IMR-90 (cell line): Measurements from ENCODE around the gene PLEKHG4. TPM values are rescaled to one million over a fixed set of nuclear protein-coding genes. Genes with fewer than 3 reads are reported as not detected.
A peak's percentile ranks its signal among the peaks of the same experiment; 100 is the strongest.

ENCODE experiments used
- ATAC-seq: fragments of 200-7000 bp; cut with Tn5 transposase; 2 replicates; pipeline ENCODE4 v1.9.1; 2020; ENCODE audit warnings: low read depth, mild to moderate bottlenecking, moderate library complexity
- BruUV-seq: library from RNA; stranded (reverse); fragments of 400-500 nt; replicated peaks from 2 replicates; lab custom pipeline; 2021; lab: Mats Ljungman, UMichigan
- CTCF ChIA-PET: fragments of 300-600 bp; formaldehyde crosslinking; extraction: SDS; loops from one replicate; lab custom pipeline; 2021; ENCODE audit warnings: antibody characterized with exemption; lab: Yijun Ruan, JAX
- POLR2A ChIA-PET: fragments of 300-600 bp; sonication (Branson Sonifier 250); formaldehyde crosslinking; loops from one replicate; lab custom pipeline; 2022; ENCODE audit warnings: antibody characterized with exemption; ENCODE audit not compliant: unreplicated experiment; lab: Charles Lee
- DNase-seq: peaks from one replicate; pipeline ENCODE4 v3.0.0; 2013
- H2AFZ ChIP-seq: replicated peaks from 2 replicates; pipeline ENCODE3; 2013; ENCODE audit warnings: low read length, mild to moderate bottlenecking; ENCODE audit not compliant: poor library complexity
- H2AK5ac ChIP-seq: 2 replicates; pipeline ENCODE4 v1.6.1; 2013; ENCODE audit warnings: low read depth, low read length, inconsistent platforms
- H2AK9ac ChIP-seq: replicated peaks from 2 replicates; pipeline ENCODE3; 2013; ENCODE audit warnings: mild to moderate bottlenecking, low read depth, low read length, moderate library complexity; ENCODE audit not compliant: poor library complexity
- H2BK120ac ChIP-seq: 2 replicates; pipeline ENCODE4 v1.6.1; 2013; ENCODE audit warnings: low read depth, low read length, inconsistent platforms
- H2BK15ac ChIP-seq: 3 replicates; pipeline ENCODE4 v1.6.1; 2013; ENCODE audit warnings: low read depth, low read length, inconsistent platforms
- H2BK20ac ChIP-seq: 2 replicates; pipeline ENCODE4 v1.6.1; 2013; ENCODE audit warnings: low read depth, mild to moderate bottlenecking, inconsistent platforms, low read length, moderate library complexity
- H2BK5ac ChIP-seq: 2 replicates; pipeline ENCODE4 v1.6.1; 2013; ENCODE audit warnings: mild to moderate bottlenecking, low read depth, low read length, inconsistent platforms; ENCODE audit not compliant: poor library complexity, severe bottlenecking
- H3K14ac ChIP-seq: replicated peaks from 2 replicates; pipeline ENCODE4 v1.6.1; 2013; ENCODE audit warnings: low read depth, low read length, inconsistent platforms
- H3K18ac ChIP-seq: 2 replicates; pipeline ENCODE4 v1.6.1; 2013; ENCODE audit warnings: low read depth, low read length, control low read depth
- H3K23ac ChIP-seq: 2 replicates; pipeline ENCODE4 v1.6.1; 2013; ENCODE audit warnings: low read depth, low read length, inconsistent platforms
- H3K27ac ChIP-seq: 2 replicates; pipeline ENCODE4 v1.5.1; 2013; ENCODE audit warnings: mild to moderate bottlenecking, control low read depth, low read length; ENCODE audit not compliant: insufficient read depth
- H3K27me3 ChIP-seq: 2 replicates; pipeline ENCODE4 v1.6.1; 2013; ENCODE audit warnings: low read length; ENCODE audit not compliant: control insufficient read depth, insufficient read depth
- H3K36me3 ChIP-seq: 2 replicates; pipeline ENCODE4 v1.6.1; 2013; ENCODE audit warnings: low read length, mixed read lengths; ENCODE audit not compliant: control insufficient read depth, insufficient read depth
- H3K4ac ChIP-seq: 2 replicates; pipeline ENCODE4 v1.6.1; 2013; ENCODE audit warnings: low read depth, low read length, inconsistent platforms
- H3K4me1 ChIP-seq: 2 replicates; pipeline ENCODE4 v1.6.1; 2013; ENCODE audit warnings: low read length, mixed read lengths; ENCODE audit not compliant: control insufficient read depth, insufficient read depth
- H3K4me2 ChIP-seq: 2 replicates; pipeline ENCODE4 v1.6.1; 2013; ENCODE audit warnings: low read depth, mild to moderate bottlenecking, control low read depth, low read length, moderate library complexity
- H3K4me3 ChIP-seq: 2 replicates; pipeline ENCODE4 v1.5.1; 2013; ENCODE audit warnings: low read depth, mild to moderate bottlenecking, control low read depth, low read length, moderate library complexity; ENCODE audit not compliant: insufficient read depth
- H3K56ac ChIP-seq: 2 replicates; pipeline ENCODE4 v1.6.1; 2013; ENCODE audit warnings: low read length, inconsistent platforms; ENCODE audit not compliant: insufficient read depth; ENCODE audit errors: extremely low read depth
- H3K79me1 ChIP-seq, 2 experiments: 2 replicates each; pipeline ENCODE4 v1.6.1; 2013; ENCODE audit warnings: low read length in 2 of 2, inconsistent platforms in 1 of 2, low read depth in 1 of 2
- H3K9ac ChIP-seq: 2 replicates; pipeline ENCODE4 v1.6.1; 2013; ENCODE audit warnings: low read depth, low read length, control low read depth
- H3K9me1 ChIP-seq: 2 replicates; pipeline ENCODE4 v1.6.1; 2013; ENCODE audit warnings: low read length, inconsistent platforms; ENCODE audit not compliant: insufficient read depth
- H3K9me3 ChIP-seq: 2 replicates; pipeline ENCODE4 v1.6.1; 2013; ENCODE audit warnings: low read length; ENCODE audit not compliant: control insufficient read depth, insufficient read depth
- H4K20me1 ChIP-seq: 2 replicates; pipeline ENCODE4 v1.6.1; 2013; ENCODE audit warnings: low read length, inconsistent platforms; ENCODE audit not compliant: insufficient read depth
- H4K5ac ChIP-seq: 2 replicates; pipeline ENCODE4 v1.6.1; 2013; ENCODE audit warnings: mild to moderate bottlenecking, low read depth, low read length, control low read depth
- H4K8ac ChIP-seq, 2 experiments: 2 replicates each; pipeline ENCODE4 v1.6.1; 2013; ENCODE audit warnings: low read depth in 2 of 2, low read length in 2 of 2, control low read depth in 1 of 2, inconsistent platforms in 1 of 2
- H4K91ac ChIP-seq: 2 replicates; pipeline ENCODE4 v1.6.1; 2013; ENCODE audit warnings: low read depth, low read length, inconsistent platforms; ENCODE audit not compliant: insufficient read depth
- BHLHE40 ChIP-seq: fragments of 150-350 bp; IDR thresholded peaks from 2 replicates; pipeline ENCODE4 v1.6.1; 2016; ENCODE audit warnings: mild to moderate bottlenecking, low read depth, low read length
- CEBPB ChIP-seq: IDR thresholded peaks from 2 replicates; pipeline ENCODE4 v1.6.1; 2012; ENCODE audit warnings: low read depth, low read length, improper control_type of control experiment
- CHD1 ChIP-seq: IDR thresholded peaks from 2 replicates; pipeline ENCODE4 v1.6.1; 2012; ENCODE audit warnings: low read depth, low read length, improper control_type of control experiment
- FOS ChIP-seq: fragments of 150-350 bp; IDR thresholded peaks from 2 replicates; pipeline ENCODE4 v1.6.1; 2016; ENCODE audit warnings: low read depth, low read length
- MAFK ChIP-seq: IDR thresholded peaks from 2 replicates; pipeline ENCODE4 v1.6.1; 2012; ENCODE audit warnings: low read depth, low read length, improper control_type of control experiment
- MAZ ChIP-seq: IDR thresholded peaks from 2 replicates; pipeline ENCODE4 v1.6.1; 2012; ENCODE audit warnings: low read depth, mild to moderate bottlenecking, low read length, improper control_type of control experiment, moderate library complexity, borderline replicate concordance
- MXI1 ChIP-seq: IDR thresholded peaks from 2 replicates; pipeline ENCODE4 v1.6.1; 2012; ENCODE audit warnings: low read depth, mild to moderate bottlenecking, low read length, moderate library complexity, borderline replicate concordance
- NFE2L2 ChIP-seq: fragments of 150-350 bp; IDR thresholded peaks from 2 replicates; pipeline ENCODE4 v1.6.1; 2016; ENCODE audit warnings: low read depth, mild to moderate bottlenecking, low read length
- POLR2A ChIP-seq: IDR thresholded peaks from 2 replicates; pipeline ENCODE4 v1.6.1; 2012; ENCODE audit warnings: mild to moderate bottlenecking, low read depth, low read length
- RAD21 ChIP-seq: IDR thresholded peaks from 2 replicates; pipeline ENCODE4 v1.6.1; 2012; ENCODE audit warnings: low read length, improper control_type of control experiment
- RCOR1 ChIP-seq: IDR thresholded peaks from 2 replicates; pipeline ENCODE4 v1.6.1; 2012; ENCODE audit warnings: mild to moderate bottlenecking, low read length, improper control_type of control experiment; ENCODE audit not compliant: insufficient replicate concordance
- RFX5 ChIP-seq: IDR thresholded peaks from 2 replicates; pipeline ENCODE4 v1.8.0; 2012; ENCODE audit warnings: low read depth, mild to moderate bottlenecking, low read length, moderate library complexity
- SMC3 ChIP-seq: fragments of 150-350 bp; IDR thresholded peaks from 2 replicates; pipeline ENCODE4 v1.6.1; 2016; ENCODE audit warnings: low read depth, mild to moderate bottlenecking, antibody characterized with exemption, low read length, moderate library complexity
- WGBS, 2 experiments: methylation state at CpG; one replicate each; pipeline versions ENCODE4 v1.1.5 to v1.1.7; 2013; ENCODE audit warnings: missing lambda C conversion rate in 2 of 2; ENCODE audit not compliant: insufficient read length in 1 of 2; ENCODE audit errors: extremely low coverage in 2 of 2; 5-methylcytosine and 5-hydroxymethylcytosine counted together
- dilution Hi-C: fragments of 300-500 bp; cut with HindIII; formaldehyde crosslinking; loops from one replicate; pipeline ENCODE4 v1.14.3; 2018; ENCODE audit warnings: low sequenced_read_pairs; ENCODE audit not compliant: unreplicated experiment
- in situ Hi-C: fragments of 300-500 bp; cut with MboI; formaldehyde crosslinking; loops from 3 replicates; pipeline ENCODE4 v1.14.3; 2019; ENCODE audit warnings: low sequenced_read_pairs, inconsistent platforms, mixed read lengths
- intact Hi-C: fragments of 100-400 bp; cut with micrococcal nuclease; formaldehyde crosslinking; loops from 2 replicates; pipeline ENCODE4 v1.10.0; 2022
- polyA plus RNA-seq, 3 experiments: library from polyadenylated mRNA; depleted of rRNA; stranded (reverse); fragments of >200 nt; gene quantifications; 2 replicates each; pipeline ENCODE4 v1.2.3, GENCODE V29; 2012; ENCODE audit warnings: low replicate concordance in 1 of 3
- total RNA-seq: library from RNA; depleted of rRNA; stranded (reverse); fragments of >200 nt; gene quantifications from 2 replicates; pipeline ENCODE4 v1.2.3, GENCODE V29; 2012
- TF ChIP-seq, protein P1 (sequence below): fragments of 150-350 bp; IDR thresholded peaks from 2 replicates; pipeline ENCODE4 v1.6.1; 2017; ENCODE audit warnings: mild to moderate bottlenecking, antibody characterized with exemption, low read length, low read depth
- TF ChIP-seq, protein P2 (sequence below): fragments of 150-350 bp; IDR thresholded peaks from 2 replicates; pipeline ENCODE4 v1.6.1; 2016; ENCODE audit warnings: low read depth, mild to moderate bottlenecking, low read length, moderate library complexity, borderline replicate concordance
- TF ChIP-seq, protein P3 (sequence below): conservative IDR thresholded peaks from 2 replicates; pipeline ENCODE4 v1.5.1; 2012; ENCODE audit warnings: mild to moderate bottlenecking, low read depth, low read length, improper control_type of control experiment

The PLEKHG4 gene
- total and polyA plus RNA-seq, 2 of the 4 experiments (the other 2 are of a cell fraction) = 14.0 to 50.7 TPM

DNA sequence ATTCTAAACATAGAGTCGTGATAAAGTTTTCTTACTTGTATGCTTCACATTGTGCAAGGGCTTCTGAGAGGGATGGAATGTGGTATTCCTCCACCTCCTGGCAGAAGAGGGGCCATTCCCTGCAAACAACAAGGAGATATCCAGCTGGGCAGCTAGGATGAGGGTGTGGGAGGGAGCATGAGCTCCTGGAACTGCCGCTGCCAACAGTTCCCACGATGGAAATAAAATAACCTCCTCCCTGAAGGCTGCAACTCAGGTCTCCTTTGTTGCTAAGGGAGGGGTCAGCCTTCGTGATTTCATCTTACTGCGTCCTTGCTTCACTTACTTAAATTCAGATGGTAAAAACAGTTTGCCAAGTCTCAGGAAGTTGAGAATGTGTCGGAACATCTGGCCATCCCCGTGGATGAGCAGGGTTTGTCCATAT is 15.6 kb downstream of the PLEKHG4 start:
- ATAC-seq (peak; percentile 46), DNase-seq (peak; percentile 69)
- peak overlapping the region; percentile 49; the same call in 2 of the 3 replicates for H2BK15ac ChIP-seq
- H3K18ac ChIP-seq = peak overlapping the region; percentile 5; the same call in 1 of the 2 replicates
- intact Hi-C loops = no loop called here
- no peaks in the 10 kb centered on the region for H3K9me3 ChIP-seq
- no peaks in the 10 kb centered on the region for H3K36me3 ChIP-seq
- 0 out of 2 replicates have a peak overlapping the region, but pooled peaks have one; percentile 2 for H4K5ac ChIP-seq
- H3K14ac ChIP-seq = peak overlapping the region; percentile 36; the same call in 1 of the 2 replicates
- H3K23ac ChIP-seq = 0 out of 2 replicates have a peak overlapping the region, but pooled peaks have one; percentile 37
- peaks cover 31% of the 10 kb centered on the region for H3K4me1 ChIP-seq
- H4K91ac ChIP-seq = peak overlapping the region; percentile 54
- H2AK5ac ChIP-seq = peak overlapping the region; percentile 64
- no peaks in the 10 kb centered on the region; the same call in 1 of the 2 replicates for H4K20me1 ChIP-seq
- no peak overlapping the region for H3K9ac ChIP-seq
- peak overlapping the region; percentile 73 for H3K4ac ChIP-seq
- H3K4me3 ChIP-seq = no peak overlapping the region
- no TSS peak for BruUV-seq
- no peak overlapping the region for H3K27ac ChIP-seq
- no CpG with 5 or more reads among the region's 7 CpGs for WGBS, 2 experiments
- H3K9me1 ChIP-seq = peaks cover 26% of the 10 kb centered on the region
- peak overlapping the region; percentile 0 for H2BK120ac ChIP-seq
- no peak overlapping the region for H2BK5ac ChIP-seq
- CTCF ChIA-PET = interaction anchor here (0.5 kb wide), 1 partner anchor 37 kb away, joined by 3 read pairs; no protein-coding TSS in a partner anchor
- in situ Hi-C loops = no loop called here
- H3K4me2 ChIP-seq = no peak overlapping the region
- peak overlapping the region in 1 of 2 experiments; percentile 37; a peak in 1 of 4 replicates for H4K8ac ChIP-seq
- POLR2A ChIA-PET = no interaction called here
- no peaks in the 10 kb centered on the region for H3K27me3 ChIP-seq
- H3K56ac ChIP-seq = no peak overlapping the region
- dilution Hi-C loops = no loop called here
- H3K79me1 ChIP-seq = no peaks in the 10 kb centered on the region
- H2BK20ac ChIP-seq = peak overlapping the region; percentile 77
- TF ChIP-seq NFE2L2 (no peak), SMC3 (peak; percentile 27; the same call in 1 of the 2 replicates), CHD1 (no peak), POLR2A (no peak), MXI1 (no peak), BHLHE40 (no peak), FOS (no peak), MAFK (no peak), RFX5 (no peak), CEBPB (peak; percentile 80), RCOR1 (no peak), RAD21 (peak; percentile 19; the same call in 1 of the 2 replicates), MAZ (no peak)
- TF ChIP-seq, protein P1, sequence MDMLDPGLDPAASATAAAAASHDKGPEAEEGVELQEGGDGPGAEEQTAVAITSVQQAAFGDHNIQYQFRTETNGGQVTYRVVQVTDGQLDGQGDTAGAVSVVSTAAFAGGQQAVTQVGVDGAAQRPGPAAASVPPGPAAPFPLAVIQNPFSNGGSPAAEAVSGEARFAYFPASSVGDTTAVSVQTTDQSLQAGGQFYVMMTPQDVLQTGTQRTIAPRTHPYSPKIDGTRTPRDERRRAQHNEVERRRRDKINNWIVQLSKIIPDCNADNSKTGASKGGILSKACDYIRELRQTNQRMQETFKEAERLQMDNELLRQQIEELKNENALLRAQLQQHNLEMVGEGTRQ = no peak
- TF ChIP-seq, protein P2, sequence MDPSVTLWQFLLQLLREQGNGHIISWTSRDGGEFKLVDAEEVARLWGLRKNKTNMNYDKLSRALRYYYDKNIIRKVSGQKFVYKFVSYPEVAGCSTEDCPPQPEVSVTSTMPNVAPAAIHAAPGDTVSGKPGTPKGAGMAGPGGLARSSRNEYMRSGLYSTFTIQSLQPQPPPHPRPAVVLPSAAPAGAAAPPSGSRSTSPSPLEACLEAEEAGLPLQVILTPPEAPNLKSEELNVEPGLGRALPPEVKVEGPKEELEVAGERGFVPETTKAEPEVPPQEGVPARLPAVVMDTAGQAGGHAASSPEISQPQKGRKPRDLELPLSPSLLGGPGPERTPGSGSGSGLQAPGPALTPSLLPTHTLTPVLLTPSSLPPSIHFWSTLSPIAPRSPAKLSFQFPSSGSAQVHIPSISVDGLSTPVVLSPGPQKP = no peak
- TF ChIP-seq, protein P3, sequence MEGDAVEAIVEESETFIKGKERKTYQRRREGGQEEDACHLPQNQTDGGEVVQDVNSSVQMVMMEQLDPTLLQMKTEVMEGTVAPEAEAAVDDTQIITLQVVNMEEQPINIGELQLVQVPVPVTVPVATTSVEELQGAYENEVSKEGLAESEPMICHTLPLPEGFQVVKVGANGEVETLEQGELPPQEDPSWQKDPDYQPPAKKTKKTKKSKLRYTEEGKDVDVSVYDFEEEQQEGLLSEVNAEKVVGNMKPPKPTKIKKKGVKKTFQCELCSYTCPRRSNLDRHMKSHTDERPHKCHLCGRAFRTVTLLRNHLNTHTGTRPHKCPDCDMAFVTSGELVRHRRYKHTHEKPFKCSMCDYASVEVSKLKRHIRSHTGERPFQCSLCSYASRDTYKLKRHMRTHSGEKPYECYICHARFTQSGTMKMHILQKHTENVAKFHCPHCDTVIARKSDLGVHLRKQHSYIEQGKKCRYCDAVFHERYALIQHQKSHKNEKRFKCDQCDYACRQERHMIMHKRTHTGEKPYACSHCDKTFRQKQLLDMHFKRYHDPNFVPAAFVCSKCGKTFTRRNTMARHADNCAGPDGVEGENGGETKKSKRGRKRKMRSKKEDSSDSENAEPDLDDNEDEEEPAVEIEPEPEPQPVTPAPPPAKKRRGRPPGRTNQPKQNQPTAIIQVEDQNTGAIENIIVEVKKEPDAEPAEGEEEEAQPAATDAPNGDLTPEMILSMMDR = peak; percentile 38
- H2AK9ac ChIP-seq = no peak overlapping the region
- H2AFZ ChIP-seq = peak overlapping the region; percentile 16
